Neural cell (in vitro differentiated cells): ENCODE data around the gene LRRC8D. TPM values are rescaled to one million over a fixed set of nuclear protein-coding genes. Genes with fewer than 3 reads are reported as not detected.

ENCODE experiments used
- H2AFZ ChIP-seq: fragments of 200-600, 300-800 bp; sonication (generic), shearing (Covaris generic); 2 replicates; pipeline ENCODE4 v1.6.0; 2014; ENCODE audit warnings: low read depth, mild to moderate bottlenecking, antibody characterized with exemption, low read length, moderate library complexity
- H3F3A ChIP-seq: fragments of 200-600 bp; shearing (Covaris generic); 2 replicates; pipeline ENCODE4 v1.6.1; 2016; ENCODE audit warnings: mild to moderate bottlenecking, moderate library complexity, mixed read lengths, antibody characterized with exemption, low read length; ENCODE audit not compliant: insufficient read depth, poor library complexity, severe bottlenecking
- H3K27ac ChIP-seq: fragments of 200-600, 300-800 bp; sonication (generic), shearing (Covaris generic); 2 replicates; pipeline ENCODE4 v1.5.1; 2014; ENCODE audit warnings: mild to moderate bottlenecking, low read length, moderate library complexity
- H3K27me3 ChIP-seq: fragments of 300-800, 200-600 bp; sonication (generic), shearing (Covaris generic); 2 replicates; pipeline ENCODE4 v1.6.0; 2014; ENCODE audit warnings: mild to moderate bottlenecking, low read depth, low read length, moderate library complexity; ENCODE audit not compliant: insufficient read depth
- H3K36me3 ChIP-seq: fragments of 300-800, 200-600 bp; sonication (generic), shearing (Covaris generic); 2 replicates; pipeline ENCODE4 v1.5.1; 2014; ENCODE audit warnings: mild to moderate bottlenecking, antibody characterized with exemption, low read length, moderate library complexity; ENCODE audit not compliant: insufficient read depth
- H3K4me2 ChIP-seq: fragments of 300-800, 200-600 bp; sonication (generic), shearing (Covaris generic); 2 replicates; pipeline ENCODE4 v1.6.0; 2014; ENCODE audit warnings: mild to moderate bottlenecking, low read length
- H3K4me3 ChIP-seq: fragments of 300-800, 200-600 bp; sonication (generic), shearing (Covaris generic); 2 replicates; pipeline ENCODE4 v1.5.1; 2014; ENCODE audit warnings: mild to moderate bottlenecking, low read length, moderate library complexity
- H3K79me2 ChIP-seq: fragments of 200-600 bp; shearing (Covaris generic); replicated peaks from 2 replicates; pipeline ENCODE4 v1.6.0; 2014; ENCODE audit warnings: mild to moderate bottlenecking, low read length, moderate library complexity; ENCODE audit not compliant: insufficient read depth
- H3K9ac ChIP-seq: fragments of 300-800, 200-600 bp; sonication (generic), shearing (Covaris generic); 2 replicates; pipeline ENCODE4 v1.6.1; 2016; ENCODE audit warnings: mild to moderate bottlenecking, low read length, mixed read lengths
- H3K9me2 ChIP-seq: fragments of 200-600 bp; shearing (Covaris generic); 2 replicates; pipeline ENCODE4 v1.6.1; 2016; ENCODE audit warnings: mild to moderate bottlenecking, low read length, mixed read lengths; ENCODE audit not compliant: insufficient read depth
- H3K9me3 ChIP-seq: fragments of 200-600, 300-800 bp; sonication (generic), shearing (Covaris generic); 2 replicates; pipeline ENCODE4 v1.6.1; 2016; ENCODE audit warnings: mild to moderate bottlenecking, mixed run types, low read length, moderate library complexity, mixed read lengths
- H4K20me1 ChIP-seq: fragments of 200-600 bp; shearing (Covaris generic); 2 replicates; pipeline ENCODE4 v1.6.1; 2016; ENCODE audit warnings: mild to moderate bottlenecking, mixed run types; ENCODE audit not compliant: insufficient read depth
- EP300 ChIP-seq: fragments of 450-650 bp; conservative IDR thresholded peaks from 2 replicates; pipeline ENCODE4 v1.6.1; 2014; ENCODE audit warnings: antibody characterized with exemption, mild to moderate bottlenecking, moderate library complexity; ENCODE audit not compliant: poor library complexity, severe bottlenecking
- EZH2 ChIP-seq: fragments of 200-600, 300-800 bp; shearing (Covaris generic), sonication (generic); IDR thresholded peaks from 2 replicates; pipeline ENCODE4 v1.6.1; 2014; ENCODE audit warnings: antibody characterized with exemption, low read length, borderline replicate concordance, mild to moderate bottlenecking; ENCODE audit not compliant: insufficient read depth, poor library complexity, severe bottlenecking
- MXI1 ChIP-seq: fragments of 450-650 bp; conservative IDR thresholded peaks from 2 replicates; pipeline ENCODE4 v1.6.1; 2014; ENCODE audit warnings: antibody characterized with exemption, mild to moderate bottlenecking; ENCODE audit not compliant: poor library complexity, severe bottlenecking
- POLR2AphosphoS5 ChIP-seq: IDR thresholded peaks from 2 replicates; pipeline ENCODE4 v1.6.1; 2012
- RAD21 ChIP-seq: fragments of 450-650 bp; conservative IDR thresholded peaks from 2 replicates; pipeline ENCODE4 v1.6.1; 2014; ENCODE audit warnings: antibody characterized with exemption, mild to moderate bottlenecking, moderate library complexity
- SMC3 ChIP-seq: fragments of 450-650 bp; conservative IDR thresholded peaks from 2 replicates; pipeline ENCODE4 v1.6.1; 2014; ENCODE audit warnings: antibody characterized with exemption, mild to moderate bottlenecking, moderate library complexity; ENCODE audit not compliant: poor library complexity
- TAF1 ChIP-seq: IDR thresholded peaks from 2 replicates; pipeline ENCODE4 v1.6.1; 2012; ENCODE audit warnings: low read depth
- polyA plus RNA-seq: library from polyadenylated mRNA; depleted of rRNA; stranded (reverse); fragments of >200 nt; gene quantifications from 2 replicates; pipeline ENCODE4 v1.2.3, GENCODE V29; 2014
- TF ChIP-seq, protein P1 (sequence below): fragments of 450-650 bp; IDR thresholded peaks from 2 replicates; pipeline ENCODE4 v1.5.1; 2014; ENCODE audit warnings: antibody characterized with exemption, mild to moderate bottlenecking, moderate library complexity; ENCODE audit not compliant: poor library complexity, severe bottlenecking
- TF ChIP-seq, protein P2 (sequence below): IDR thresholded peaks from 2 replicates; pipeline ENCODE4 v1.6.1; 2012; ENCODE audit warnings: borderline replicate concordance

Gene LRRC8D
- polyA plus RNA-seq, 1 donor from 2014 or later, result 43.7 TPM

DNA sequence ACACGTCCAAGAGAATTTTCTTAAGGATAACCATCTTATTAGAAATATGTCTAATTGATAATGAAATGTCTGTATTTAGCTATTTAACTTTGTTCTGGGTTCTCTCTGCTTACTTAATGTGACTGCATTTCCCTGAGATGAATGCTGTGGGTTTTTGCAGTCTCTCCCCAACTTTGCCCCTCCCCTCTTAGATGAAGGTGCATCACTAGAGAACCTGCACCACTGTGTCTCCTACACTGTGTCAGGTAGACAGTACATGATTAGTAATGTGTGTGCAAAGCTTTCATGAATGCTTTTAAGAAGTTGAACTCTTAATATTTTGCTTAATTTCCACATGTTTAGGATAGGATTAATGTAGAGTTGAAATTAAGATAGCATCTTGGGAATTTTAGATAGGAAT lies 51.7 kb downstream of the LRRC8D start:
- H3K9ac ChIP-seq, result no peak overlapping the region
- H3K4me2 ChIP-seq, result no peak overlapping the region
- no peaks in the 10 kb centered on the region for H3K9me2 ChIP-seq
- no peaks in the 10 kb centered on the region for H3K27me3 ChIP-seq
- H3K36me3 ChIP-seq, result no peaks in the 10 kb centered on the region
- TF ChIP-seq EZH2, result no peak
- no peak for TF ChIP-seq RAD21
- no peak for TF ChIP-seq TAF1
- TF ChIP-seq, protein P1, sequence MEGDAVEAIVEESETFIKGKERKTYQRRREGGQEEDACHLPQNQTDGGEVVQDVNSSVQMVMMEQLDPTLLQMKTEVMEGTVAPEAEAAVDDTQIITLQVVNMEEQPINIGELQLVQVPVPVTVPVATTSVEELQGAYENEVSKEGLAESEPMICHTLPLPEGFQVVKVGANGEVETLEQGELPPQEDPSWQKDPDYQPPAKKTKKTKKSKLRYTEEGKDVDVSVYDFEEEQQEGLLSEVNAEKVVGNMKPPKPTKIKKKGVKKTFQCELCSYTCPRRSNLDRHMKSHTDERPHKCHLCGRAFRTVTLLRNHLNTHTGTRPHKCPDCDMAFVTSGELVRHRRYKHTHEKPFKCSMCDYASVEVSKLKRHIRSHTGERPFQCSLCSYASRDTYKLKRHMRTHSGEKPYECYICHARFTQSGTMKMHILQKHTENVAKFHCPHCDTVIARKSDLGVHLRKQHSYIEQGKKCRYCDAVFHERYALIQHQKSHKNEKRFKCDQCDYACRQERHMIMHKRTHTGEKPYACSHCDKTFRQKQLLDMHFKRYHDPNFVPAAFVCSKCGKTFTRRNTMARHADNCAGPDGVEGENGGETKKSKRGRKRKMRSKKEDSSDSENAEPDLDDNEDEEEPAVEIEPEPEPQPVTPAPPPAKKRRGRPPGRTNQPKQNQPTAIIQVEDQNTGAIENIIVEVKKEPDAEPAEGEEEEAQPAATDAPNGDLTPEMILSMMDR, result no peak
- TF ChIP-seq SMC3, result no peak
- TF ChIP-seq, protein P2, sequence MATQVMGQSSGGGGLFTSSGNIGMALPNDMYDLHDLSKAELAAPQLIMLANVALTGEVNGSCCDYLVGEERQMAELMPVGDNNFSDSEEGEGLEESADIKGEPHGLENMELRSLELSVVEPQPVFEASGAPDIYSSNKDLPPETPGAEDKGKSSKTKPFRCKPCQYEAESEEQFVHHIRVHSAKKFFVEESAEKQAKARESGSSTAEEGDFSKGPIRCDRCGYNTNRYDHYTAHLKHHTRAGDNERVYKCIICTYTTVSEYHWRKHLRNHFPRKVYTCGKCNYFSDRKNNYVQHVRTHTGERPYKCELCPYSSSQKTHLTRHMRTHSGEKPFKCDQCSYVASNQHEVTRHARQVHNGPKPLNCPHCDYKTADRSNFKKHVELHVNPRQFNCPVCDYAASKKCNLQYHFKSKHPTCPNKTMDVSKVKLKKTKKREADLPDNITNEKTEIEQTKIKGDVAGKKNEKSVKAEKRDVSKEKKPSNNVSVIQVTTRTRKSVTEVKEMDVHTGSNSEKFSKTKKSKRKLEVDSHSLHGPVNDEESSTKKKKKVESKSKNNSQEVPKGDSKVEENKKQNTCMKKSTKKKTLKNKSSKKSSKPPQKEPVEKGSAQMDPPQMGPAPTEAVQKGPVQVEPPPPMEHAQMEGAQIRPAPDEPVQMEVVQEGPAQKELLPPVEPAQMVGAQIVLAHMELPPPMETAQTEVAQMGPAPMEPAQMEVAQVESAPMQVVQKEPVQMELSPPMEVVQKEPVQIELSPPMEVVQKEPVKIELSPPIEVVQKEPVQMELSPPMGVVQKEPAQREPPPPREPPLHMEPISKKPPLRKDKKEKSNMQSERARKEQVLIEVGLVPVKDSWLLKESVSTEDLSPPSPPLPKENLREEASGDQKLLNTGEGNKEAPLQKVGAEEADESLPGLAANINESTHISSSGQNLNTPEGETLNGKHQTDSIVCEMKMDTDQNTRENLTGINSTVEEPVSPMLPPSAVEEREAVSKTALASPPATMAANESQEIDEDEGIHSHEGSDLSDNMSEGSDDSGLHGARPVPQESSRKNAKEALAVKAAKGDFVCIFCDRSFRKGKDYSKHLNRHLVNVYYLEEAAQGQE, result no peak
- TF ChIP-seq POLR2AphosphoS5, result no peak
- no peak for TF ChIP-seq EP300
- TF ChIP-seq MXI1, result no peak
- no peaks in the 10 kb centered on the region for H4K20me1 ChIP-seq
- H2AFZ ChIP-seq, result no peak overlapping the region
- H3K79me2 ChIP-seq, result peaks cover 3% of the 10 kb centered on the region
- H3K4me3 ChIP-seq, result no peak overlapping the region
- no peak overlapping the region for H3K27ac ChIP-seq
- H3F3A ChIP-seq, result no peaks in the 10 kb centered on the region
- no peaks in the 10 kb centered on the region for H3K9me3 ChIP-seq

DNA sequence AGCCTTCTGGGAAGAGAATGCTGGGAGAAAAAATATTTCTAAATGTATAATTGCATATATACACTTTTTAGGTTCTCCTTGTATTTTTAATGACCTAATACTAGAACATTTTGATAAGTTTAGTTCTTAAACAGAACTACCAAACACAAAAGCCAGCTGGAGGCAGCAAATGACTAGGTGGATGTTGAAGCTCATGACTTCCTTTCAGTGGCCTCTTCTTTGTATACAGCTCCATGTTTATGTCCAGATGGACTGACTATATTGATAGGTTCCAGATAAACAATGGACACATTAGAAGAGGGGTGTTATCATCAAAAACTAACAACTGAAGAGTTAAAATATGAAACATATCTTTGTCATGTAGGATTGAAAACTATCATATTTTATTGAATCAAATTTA lies 52.5 kb downstream of the LRRC8D start:
- Histone ChIP-seq H3K36me3 (no peaks in the 10 kb centered on the region), H3F3A (no peaks in the 10 kb centered on the region), H3K4me2 (no peak overlapping the region), H3K79me2 (peaks cover 3% of the 10 kb centered on the region), H3K9ac (no peak overlapping the region), H2AFZ (no peak overlapping the region), H3K9me2 (no peaks in the 10 kb centered on the region), H4K20me1 (no peaks in the 10 kb centered on the region), H3K27me3 (no peaks in the 10 kb centered on the region), H3K9me3 (no peaks in the 10 kb centered on the region), H3K27ac (no peak overlapping the region), H3K4me3 (no peak overlapping the region)
- no peak for TF ChIP-seq SMC3
- no peak for TF ChIP-seq EZH2
- TF ChIP-seq MXI1, result no peak
- TF ChIP-seq RAD21, result no peak
- TF ChIP-seq, protein P1, result no peak
- no peak for TF ChIP-seq POLR2AphosphoS5
- no peak for TF ChIP-seq TAF1
